Measurements from ENCODE around the gene ASB13. TPM values are rescaled to one million over a fixed set of nuclear protein-coding genes. Genes with fewer than 3 reads are reported as not detected.
A peak's percentile ranks its signal among the peaks of the same experiment; 100 is the strongest.

ASB13 gene
- total RNA-seq, 3 donors from 2014 or later, result 37.9 to 61.8 (median 42.9) TPM

GRCh38 chr10:5599613-5600520 is 66.5 kb downstream of the ASB13 start:
- no peaks in the 10 kb centered on the region for H3K4me1 ChIP-seq
- no peaks in the 10 kb centered on the region for H3K36me3 ChIP-seq
- no peak for TF ChIP-seq CTCF (IDR thresholded peaks at IDR 0.05)
- no peak for TF ChIP-seq POLR2AphosphoS5 (IDR thresholded peaks at IDR 0.05)
- no peak for TF ChIP-seq POLR2A (IDR thresholded peaks at IDR 0.05)
- H3K4me3 ChIP-seq, result no peak overlapping the region
- no peak for DNase-seq (ENCODE audit: low spot score in 2 of 2)
- no peak overlapping the region for H3K27ac ChIP-seq
- intact Hi-C loops (cut with DNase I; ENCODE audit: low total_unique reads), result no loop called here
- H3K9me3 ChIP-seq, result no peaks in the 10 kb centered on the region
- H3K27me3 ChIP-seq, result no peaks in the 10 kb centered on the region

GRCh38 chr10:5598085-5598690 is 68.2 kb downstream of the ASB13 start:
- TF ChIP-seq CTCF (IDR thresholded peaks at IDR 0.05), result no peak
- no peak for TF ChIP-seq POLR2AphosphoS5 (IDR thresholded peaks at IDR 0.05)
- TF ChIP-seq POLR2A (IDR thresholded peaks at IDR 0.05), result no peak
- intact Hi-C loops (cut with DNase I; ENCODE audit: low total_unique reads), result no loop called here
- no peaks in the 10 kb centered on the region for H3K27me3 ChIP-seq
- H3K9me3 ChIP-seq, result no peaks in the 10 kb centered on the region
- no peak for DNase-seq (ENCODE audit: low spot score in 2 of 2)
- no peaks in the 10 kb centered on the region for H3K36me3 ChIP-seq
- H3K4me3 ChIP-seq, result no peak overlapping the region
- no peak overlapping the region for H3K27ac ChIP-seq
- H3K4me1 ChIP-seq, result no peaks in the 10 kb centered on the region

- intact Hi-C loops (cut with DNase I; ENCODE audit: low total_unique reads), result no loop called here
- no peak for DNase-seq (ENCODE audit: low spot score in 2 of 2)
- TF ChIP-seq CTCF (IDR thresholded peaks at IDR 0.05), result no peak
- TF ChIP-seq POLR2AphosphoS5 (IDR thresholded peaks at IDR 0.05), result no peak
- TF ChIP-seq POLR2A (IDR thresholded peaks at IDR 0.05), result no peak
- Histone ChIP-seq H3K4me3 (no peak overlapping the region), H3K36me3 (no peaks in the 10 kb centered on the region), H3K4me1 (no peaks in the 10 kb centered on the region), H3K27me3 (no peaks in the 10 kb centered on the region), H3K9me3 (no peaks in the 10 kb centered on the region), H3K27ac (peak overlapping the region in 1 of 2 donors; percentile 2)
These were observed 69.6 kb downstream of the ASB13 start for GRCh38 chr10:5596611-5597341.

GRCh38 chr10:5595994-5596471 is 70.4 kb downstream of the ASB13 start:
- no peak for DNase-seq (ENCODE audit: low spot score in 2 of 2)
- TF ChIP-seq POLR2AphosphoS5 (IDR thresholded peaks at IDR 0.05) (no peak), POLR2A (IDR thresholded peaks at IDR 0.05) (no peak), CTCF (IDR thresholded peaks at IDR 0.05) (no peak)
- no peak overlapping the region for H3K27ac ChIP-seq
- no peaks in the 10 kb centered on the region for H3K36me3 ChIP-seq
- no peaks in the 10 kb centered on the region for H3K27me3 ChIP-seq
- H3K4me3 ChIP-seq, result no peak overlapping the region
- intact Hi-C loops (cut with DNase I; ENCODE audit: low total_unique reads), result no loop called here
- H3K4me1 ChIP-seq, result no peaks in the 10 kb centered on the region
- H3K9me3 ChIP-seq, result no peaks in the 10 kb centered on the region
